ENCODE data around the gene SEBOX.

The SEBOX gene

DNA sequence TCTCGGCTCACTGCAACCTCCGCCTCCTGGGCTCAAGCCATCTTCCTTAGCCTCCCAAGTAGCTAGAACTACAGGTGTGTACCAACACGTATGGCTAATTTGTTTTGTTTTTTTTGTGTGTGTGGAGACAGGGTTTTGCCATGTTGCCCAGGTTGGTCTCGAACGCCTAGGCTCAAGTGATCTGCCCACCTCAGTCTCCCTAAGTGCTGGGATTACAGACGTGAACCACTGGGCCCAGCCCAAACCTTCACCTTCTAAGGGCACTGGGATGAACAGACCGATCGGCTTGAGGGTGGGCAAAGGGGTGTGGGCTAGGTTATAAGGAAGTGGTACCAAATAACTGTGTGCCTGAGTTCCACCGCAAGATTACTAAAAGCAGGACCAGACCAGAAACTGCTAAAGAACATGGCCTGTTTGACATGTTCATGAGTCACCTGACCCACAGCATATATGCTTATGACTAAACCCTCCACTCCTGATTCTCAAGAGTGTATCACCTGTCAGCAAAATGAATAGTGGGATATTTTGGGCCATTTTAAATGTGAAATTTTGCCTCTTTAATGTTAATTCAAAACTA lies 37.9 kb downstream of the SEBOX start:
- peaks cover 66% of the 10 kb centered on the region for H3K36me3 ChIP-seq (ENCODE audit: control insufficient read depth, low read length)
- no peak overlapping the region for H3K27ac ChIP-seq (ENCODE audit: low read depth, low read length)
- peaks cover 24% of the 10 kb centered on the region for H3F3A ChIP-seq (ENCODE audit: control insufficient read depth, insufficient read depth)
- no peaks in the 10 kb centered on the region for H3K9me3 ChIP-seq (ENCODE audit: control insufficient read depth, insufficient read depth, low read length)
- TF ChIP-seq, protein P1, sequence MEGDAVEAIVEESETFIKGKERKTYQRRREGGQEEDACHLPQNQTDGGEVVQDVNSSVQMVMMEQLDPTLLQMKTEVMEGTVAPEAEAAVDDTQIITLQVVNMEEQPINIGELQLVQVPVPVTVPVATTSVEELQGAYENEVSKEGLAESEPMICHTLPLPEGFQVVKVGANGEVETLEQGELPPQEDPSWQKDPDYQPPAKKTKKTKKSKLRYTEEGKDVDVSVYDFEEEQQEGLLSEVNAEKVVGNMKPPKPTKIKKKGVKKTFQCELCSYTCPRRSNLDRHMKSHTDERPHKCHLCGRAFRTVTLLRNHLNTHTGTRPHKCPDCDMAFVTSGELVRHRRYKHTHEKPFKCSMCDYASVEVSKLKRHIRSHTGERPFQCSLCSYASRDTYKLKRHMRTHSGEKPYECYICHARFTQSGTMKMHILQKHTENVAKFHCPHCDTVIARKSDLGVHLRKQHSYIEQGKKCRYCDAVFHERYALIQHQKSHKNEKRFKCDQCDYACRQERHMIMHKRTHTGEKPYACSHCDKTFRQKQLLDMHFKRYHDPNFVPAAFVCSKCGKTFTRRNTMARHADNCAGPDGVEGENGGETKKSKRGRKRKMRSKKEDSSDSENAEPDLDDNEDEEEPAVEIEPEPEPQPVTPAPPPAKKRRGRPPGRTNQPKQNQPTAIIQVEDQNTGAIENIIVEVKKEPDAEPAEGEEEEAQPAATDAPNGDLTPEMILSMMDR (IDR thresholded peaks at IDR 0.05; ENCODE audit: low read depth, low read length, poor library complexity, severe bottlenecking), result no peak
- no peak for TF ChIP-seq EZH2phosphoT487 (IDR thresholded peaks at IDR 0.05; ENCODE audit: borderline replicate concordance, low read length)
- H3K4me2 ChIP-seq (ENCODE audit: low read length), result no peak overlapping the region
- no peaks in the 10 kb centered on the region for H3K27me3 ChIP-seq (ENCODE audit: control insufficient read depth, low read length)
- H3K9me2 ChIP-seq (replicated peaks; ENCODE audit: control insufficient read depth, low read length), result no peaks in the 10 kb centered on the region
- H3K79me2 ChIP-seq (ENCODE audit: control insufficient read depth, low read length), result peaks cover 55% of the 10 kb centered on the region
- peaks cover 22% of the 10 kb centered on the region for H4K20me1 ChIP-seq (ENCODE audit: control insufficient read depth, insufficient read depth, low read depth, low read length)
- peaks cover 29% of the 10 kb centered on the region for H3K4me1 ChIP-seq (ENCODE audit: control insufficient read depth, low read length)
- H3K4me3 ChIP-seq (ENCODE audit: low read length), result no peak overlapping the region

- H3K9me2 ChIP-seq (replicated peaks; ENCODE audit: control insufficient read depth, low read length), result no peaks in the 10 kb centered on the region
- peaks cover 76% of the 10 kb centered on the region for H3K36me3 ChIP-seq (ENCODE audit: control insufficient read depth, low read length)
- no peak overlapping the region for H3K4me3 ChIP-seq (ENCODE audit: low read length)
- H3K9me3 ChIP-seq (ENCODE audit: control insufficient read depth, insufficient read depth, low read length), result no peaks in the 10 kb centered on the region
- peaks cover 38% of the 10 kb centered on the region for H3K4me1 ChIP-seq (ENCODE audit: control insufficient read depth, low read length)
- TF ChIP-seq, protein P1 (IDR thresholded peaks at IDR 0.05; ENCODE audit: low read depth, low read length, poor library complexity, severe bottlenecking), result no peak
- no peak for TF ChIP-seq EZH2phosphoT487 (IDR thresholded peaks at IDR 0.05; ENCODE audit: borderline replicate concordance, low read length)
- peaks cover 24% of the 10 kb centered on the region for H3F3A ChIP-seq (ENCODE audit: control insufficient read depth, insufficient read depth)
- no peaks in the 10 kb centered on the region for H3K27me3 ChIP-seq (ENCODE audit: control insufficient read depth, low read length)
- peaks cover 30% of the 10 kb centered on the region for H4K20me1 ChIP-seq (ENCODE audit: control insufficient read depth, insufficient read depth, low read depth, low read length)
- H3K27ac ChIP-seq (ENCODE audit: low read depth, low read length), result no peak overlapping the region
- peaks cover 65% of the 10 kb centered on the region for H3K79me2 ChIP-seq (ENCODE audit: control insufficient read depth, low read length)
- H3K4me2 ChIP-seq (ENCODE audit: low read length), result no peak overlapping the region
Observed at GRCh38 chr17:28326114-28326513, 38.9 kb downstream of the SEBOX start.

DNA sequence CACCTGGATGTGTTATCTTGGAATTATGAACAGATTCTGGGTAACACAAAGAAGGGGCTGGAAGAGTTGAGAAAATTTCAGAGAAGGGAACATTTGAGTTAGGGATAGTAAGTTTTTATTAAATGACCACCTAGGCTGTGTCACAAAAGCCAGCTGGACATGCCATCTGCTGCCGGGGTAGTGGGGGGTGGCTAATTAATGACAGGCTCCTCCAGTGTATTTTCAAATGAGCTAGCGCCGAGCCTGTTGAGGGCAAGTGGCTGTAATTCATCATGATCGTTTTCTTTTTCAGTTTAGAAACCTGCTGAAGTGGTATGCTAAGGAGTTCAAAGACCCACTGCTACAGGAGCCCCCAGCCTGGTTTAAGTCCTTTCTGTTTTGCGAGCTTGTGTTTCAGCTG lies 39.8 kb downstream of the SEBOX start:
- Histone ChIP-seq H3F3A (ENCODE audit: control insufficient read depth, insufficient read depth) (peaks cover 22% of the 10 kb centered on the region), H3K4me1 (ENCODE audit: control insufficient read depth, low read length) (peaks cover 47% of the 10 kb centered on the region), H3K79me2 (ENCODE audit: control insufficient read depth, low read length) (peaks cover 74% of the 10 kb centered on the region), H3K4me2 (ENCODE audit: low read length) (no peak overlapping the region), H3K27ac (ENCODE audit: low read depth, low read length) (no peak overlapping the region), H3K4me3 (ENCODE audit: low read length) (no peak overlapping the region), H3K36me3 (ENCODE audit: control insufficient read depth, low read length) (peaks cover 86% of the 10 kb centered on the region), H3K27me3 (ENCODE audit: control insufficient read depth, low read length) (no peaks in the 10 kb centered on the region), H3K9me3 (ENCODE audit: control insufficient read depth, insufficient read depth, low read length) (no peaks in the 10 kb centered on the region), H3K9me2 (replicated peaks; ENCODE audit: control insufficient read depth, low read length) (no peaks in the 10 kb centered on the region), H4K20me1 (ENCODE audit: control insufficient read depth, insufficient read depth, low read depth, low read length) (peaks cover 37% of the 10 kb centered on the region)
- TF ChIP-seq, protein P1 (IDR thresholded peaks at IDR 0.05; ENCODE audit: low read depth, low read length, poor library complexity, severe bottlenecking), result no peak
- no peak for TF ChIP-seq EZH2phosphoT487 (IDR thresholded peaks at IDR 0.05; ENCODE audit: borderline replicate concordance, low read length)

Data from DOHH2 (cell line).